ENCODE data around the gene LINC00632.

Gene LINC00632

GRCh38 chrX:140713174-140713539, 3.6 kb downstream of the LINC00632 start:
- Histone ChIP-seq H3K27me3 (peaks cover 15% of the 10 kb centered on the region), H3K4me1 (ENCODE audit: control insufficient read depth in 1 of 2, insufficient read depth in 1 of 2, low read depth in 1 of 2, low read length in 1 of 2) (no peaks in the 10 kb centered on the region), H3K9me3 (no peaks in the 10 kb centered on the region), H3K36me3 (no peaks in the 10 kb centered on the region), H3K4me3 (ENCODE audit: low read depth in 1 of 2, low read length in 1 of 2) (no peak overlapping the region), H3K27ac (no peak overlapping the region)
- no peak for TF ChIP-seq CTCF (IDR thresholded peaks at IDR 0.05)

DNA sequence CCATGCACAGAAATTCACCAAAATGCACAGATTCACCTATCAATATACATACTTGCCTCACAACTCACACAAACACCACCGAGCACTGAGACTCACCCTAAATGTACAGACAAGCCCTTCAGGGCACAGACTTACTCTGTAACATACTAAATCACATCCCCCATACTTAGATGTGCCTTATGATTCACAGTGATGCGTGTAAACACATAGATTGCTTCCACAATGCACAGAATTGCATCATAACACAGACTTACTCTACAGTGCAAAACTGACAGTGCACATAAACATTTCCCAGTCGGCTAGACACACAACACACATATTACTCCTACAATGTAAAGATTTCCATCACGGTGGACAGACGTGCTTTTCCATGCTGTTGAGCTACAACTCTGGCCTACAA, 6.2 kb downstream of the LINC00632 start:
- Histone ChIP-seq H3K27ac (no peak overlapping the region), H3K27me3 (peaks cover 15% of the 10 kb centered on the region), H3K9me3 (no peaks in the 10 kb centered on the region), H3K4me1 (ENCODE audit: control insufficient read depth in 1 of 2, insufficient read depth in 1 of 2, low read depth in 1 of 2, low read length in 1 of 2) (no peaks in the 10 kb centered on the region), H3K4me3 (ENCODE audit: low read depth in 1 of 2, low read length in 1 of 2) (no peak overlapping the region), H3K36me3 (no peaks in the 10 kb centered on the region)
- no peak for TF ChIP-seq CTCF (IDR thresholded peaks at IDR 0.05)

DNA sequence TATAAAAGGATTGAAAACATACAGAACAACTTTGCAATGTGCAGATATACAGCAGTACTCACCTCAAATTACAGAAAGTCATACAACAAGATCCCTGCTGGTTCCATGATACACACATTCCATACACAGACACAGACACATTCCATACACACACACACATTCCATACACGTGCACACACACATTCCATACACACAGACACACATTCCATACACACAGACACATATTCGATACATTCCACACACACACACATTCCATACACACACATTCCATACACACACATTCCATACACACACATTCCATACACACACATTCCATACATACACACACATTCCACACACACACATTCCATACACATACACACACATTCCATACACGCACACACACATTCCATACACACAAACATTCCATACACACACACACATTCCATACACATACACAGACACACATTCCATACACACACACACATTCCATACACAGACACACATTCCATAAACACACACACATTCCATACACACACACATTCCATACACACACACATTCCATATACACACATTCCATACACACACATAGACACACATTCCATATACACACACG, 13.7 kb downstream of the LINC00632 start:
- Histone ChIP-seq H3K9me3 (no peaks in the 10 kb centered on the region), H3K36me3 (no peaks in the 10 kb centered on the region), H3K27ac (no peak overlapping the region), H3K4me3 (ENCODE audit: low read depth in 1 of 2, low read length in 1 of 2) (no peak overlapping the region), H3K4me1 (ENCODE audit: control insufficient read depth in 1 of 2, insufficient read depth in 1 of 2, low read depth in 1 of 2, low read length in 1 of 2) (no peaks in the 10 kb centered on the region), H3K27me3 (no peaks in the 10 kb centered on the region)
- no peak for TF ChIP-seq CTCF (IDR thresholded peaks at IDR 0.05)

GRCh38 chrX:140724309-140724708, 14.8 kb downstream of the LINC00632 start:
- H3K4me1 ChIP-seq (ENCODE audit: control insufficient read depth in 1 of 2, insufficient read depth in 1 of 2, low read depth in 1 of 2, low read length in 1 of 2), result no peaks in the 10 kb centered on the region
- H3K9me3 ChIP-seq, result no peaks in the 10 kb centered on the region
- H3K27me3 ChIP-seq, result no peaks in the 10 kb centered on the region
- no peaks in the 10 kb centered on the region for H3K36me3 ChIP-seq
- H3K27ac ChIP-seq, result no peak overlapping the region
- H3K4me3 ChIP-seq (ENCODE audit: low read depth in 1 of 2, low read length in 1 of 2), result no peak overlapping the region
- TF ChIP-seq CTCF (IDR thresholded peaks at IDR 0.05), result no peak

DNA sequence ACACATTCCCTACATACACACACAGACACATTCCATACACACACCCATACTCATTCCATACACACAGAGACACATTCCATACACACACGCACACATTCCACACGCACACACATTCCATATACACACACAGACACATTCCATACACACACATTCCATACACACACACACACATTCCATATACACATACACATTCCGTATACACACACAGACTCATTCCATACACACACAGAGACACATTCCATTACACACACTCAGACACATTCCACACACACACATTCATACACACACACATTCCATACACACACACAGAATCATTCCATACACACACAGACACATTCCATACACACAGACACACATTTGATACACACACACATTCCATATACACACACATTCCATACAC, 15.2 kb downstream of the LINC00632 start:
- Histone ChIP-seq H3K9me3 (no peaks in the 10 kb centered on the region), H3K4me3 (ENCODE audit: low read depth in 1 of 2, low read length in 1 of 2) (no peak overlapping the region), H3K36me3 (no peaks in the 10 kb centered on the region), H3K27ac (no peak overlapping the region), H3K27me3 (no peaks in the 10 kb centered on the region), H3K4me1 (ENCODE audit: control insufficient read depth in 1 of 2, insufficient read depth in 1 of 2, low read depth in 1 of 2, low read length in 1 of 2) (no peaks in the 10 kb centered on the region)
- no peak for TF ChIP-seq CTCF (IDR thresholded peaks at IDR 0.05)

GRCh38 chrX:140725500-140725899, 15.9 kb downstream of the LINC00632 start:
- Histone ChIP-seq H3K36me3 (no peaks in the 10 kb centered on the region), H3K4me1 (ENCODE audit: control insufficient read depth in 1 of 2, insufficient read depth in 1 of 2, low read depth in 1 of 2, low read length in 1 of 2) (no peaks in the 10 kb centered on the region), H3K4me3 (ENCODE audit: low read depth in 1 of 2, low read length in 1 of 2) (no peak overlapping the region), H3K27ac (no peak overlapping the region), H3K27me3 (no peaks in the 10 kb centered on the region), H3K9me3 (no peaks in the 10 kb centered on the region)
- TF ChIP-seq CTCF (IDR thresholded peaks at IDR 0.05), result no peak

All from neutrophil (primary cell).